CD4-positive, alpha-beta T cell treated with Interleukin-15 for 1 hour (primary cell): ENCODE results near the gene RPP21.
"Not testable (repeated sequence)": the region's sequence is repeated elsewhere in the genome, so short reads cannot be mapped to it uniquely, and the experiment has no call there.

Experiments used
- DNase-seq: peaks from one replicate; pipeline ENCODE4 v3.0.0-alpha.2; 2020

The RPP21 gene

DNA sequence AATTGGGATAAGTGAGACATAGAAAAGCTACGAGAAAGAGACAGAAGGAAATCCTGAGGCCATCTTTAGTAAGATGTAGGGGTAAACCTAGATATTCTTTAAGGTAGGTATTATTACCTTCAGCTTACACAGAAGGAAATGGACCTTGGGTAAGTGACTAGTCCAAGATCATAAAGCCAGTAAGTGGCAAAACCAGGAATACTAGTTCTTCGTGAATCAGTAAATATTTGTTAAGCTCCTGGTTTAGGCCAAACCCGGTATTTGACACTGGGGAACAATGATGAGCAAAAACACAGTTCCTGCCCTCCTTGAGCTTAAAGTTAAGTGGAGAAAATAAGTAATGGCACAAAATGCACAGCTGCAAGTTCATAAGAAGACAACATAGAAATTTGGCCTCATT, 13.0 kb upstream of the RPP21 start:
- no peak for DNase-seq

- no peak for DNase-seq
These were observed 10.7 kb upstream of the RPP21 start for GRCh38 chr6:30334075-30334783.

GRCh38 chr6:30340589-30341054, 4.3 kb upstream of the RPP21 start:
- no peak for DNase-seq

- DNase-seq = no peak
These were observed 3.7 kb upstream of the RPP21 start for GRCh38 chr6:30341218-30341617.

- no peak for DNase-seq
These were observed 3.2 kb upstream of the RPP21 start for GRCh38 chr6:30341728-30342127.

GRCh38 chr6:30344191-30344867, 627 bp upstream of the RPP21 start:
- no peak for DNase-seq

DNA sequence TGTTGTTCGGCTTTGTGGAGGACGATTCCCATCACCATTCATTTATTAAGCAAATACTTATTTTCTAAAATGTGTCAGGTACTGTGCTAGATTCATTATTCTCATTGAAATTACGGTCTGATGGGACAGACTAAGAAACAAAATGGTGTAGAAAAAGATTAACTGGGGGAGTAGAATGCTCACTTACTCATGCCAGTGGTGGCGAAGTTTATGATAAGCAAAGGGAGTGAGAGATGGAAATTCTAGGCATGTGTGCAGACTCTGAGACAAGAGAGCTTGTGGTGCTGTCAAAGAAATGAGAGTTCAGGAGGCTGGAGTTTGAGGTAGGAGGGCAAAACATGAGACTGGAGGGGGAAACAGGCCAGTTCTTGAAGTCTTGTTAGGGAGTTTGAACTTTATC, 896 bp downstream of the RPP21 start:
- no peak for DNase-seq

GRCh38 chr6:30348957-30349356, 4.0 kb downstream of the RPP21 start:
- no peak for DNase-seq

- no peak for DNase-seq
These were observed 4.6 kb downstream of the RPP21 start for GRCh38 chr6:30349421-30350177.

DNA sequence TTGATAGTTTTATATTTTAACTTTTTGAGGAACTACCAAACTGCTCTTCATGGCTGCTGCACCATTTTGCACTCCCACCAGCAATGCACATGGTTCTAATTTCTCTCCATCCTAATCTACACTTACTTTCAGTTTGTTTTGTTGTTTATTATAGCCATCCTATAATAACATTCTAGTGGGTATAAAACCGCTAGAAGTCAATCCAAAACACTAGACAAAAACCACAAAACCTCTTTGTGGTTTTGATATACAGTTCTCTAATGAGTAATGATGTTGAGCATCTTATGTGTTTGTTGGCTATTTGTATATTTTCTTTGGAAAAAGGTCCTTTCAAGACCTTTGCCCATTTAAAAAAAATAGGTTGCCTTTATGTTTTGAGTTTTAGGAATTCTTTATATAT, 5.6 kb downstream of the RPP21 start:
- no peak for DNase-seq

DNA sequence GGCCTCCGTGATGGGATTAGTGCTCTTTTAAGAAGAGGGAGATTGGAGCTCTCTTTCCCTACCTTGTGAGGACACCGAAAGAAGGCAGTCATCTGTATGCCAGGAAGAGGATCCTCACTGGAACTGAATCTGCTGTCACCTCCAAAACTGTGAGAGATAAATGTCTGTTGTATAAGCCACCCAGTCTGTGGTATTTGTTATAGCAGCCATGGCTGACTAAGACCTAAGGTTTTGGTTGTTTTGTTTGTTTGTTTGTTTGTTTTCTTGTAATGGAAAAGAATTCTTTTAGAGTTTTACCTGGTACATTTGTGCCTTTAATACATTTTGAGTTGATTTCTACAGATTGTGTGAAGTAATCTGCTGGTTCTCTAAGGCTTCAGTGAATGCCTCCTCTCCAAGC, 7.6 kb downstream of the RPP21 start:
- DNase-seq = no peak

- DNase-seq = no peak
These were observed 10.3 kb downstream of the RPP21 start for GRCh38 chr6:30355281-30355680.

DNA sequence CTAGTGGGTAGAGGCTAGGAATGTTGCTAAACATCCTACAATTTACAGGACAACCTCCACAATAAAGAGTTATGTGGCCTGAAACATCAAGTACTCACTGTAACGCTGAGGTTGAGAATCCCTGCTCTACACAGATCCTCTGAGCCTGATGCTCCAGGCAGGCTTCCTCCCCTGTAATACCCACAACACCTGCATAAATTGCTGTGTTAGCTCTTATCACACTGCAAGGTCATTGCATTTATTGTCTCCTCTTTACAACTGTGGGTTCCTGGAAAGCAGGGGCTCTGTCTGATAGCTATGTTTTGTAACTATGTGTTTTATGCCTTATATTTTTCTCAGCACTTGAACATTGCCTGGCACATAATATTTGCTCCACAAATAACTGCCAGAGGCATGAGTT, 11.6 kb downstream of the RPP21 start:
- DNase-seq = no peak

DNA sequence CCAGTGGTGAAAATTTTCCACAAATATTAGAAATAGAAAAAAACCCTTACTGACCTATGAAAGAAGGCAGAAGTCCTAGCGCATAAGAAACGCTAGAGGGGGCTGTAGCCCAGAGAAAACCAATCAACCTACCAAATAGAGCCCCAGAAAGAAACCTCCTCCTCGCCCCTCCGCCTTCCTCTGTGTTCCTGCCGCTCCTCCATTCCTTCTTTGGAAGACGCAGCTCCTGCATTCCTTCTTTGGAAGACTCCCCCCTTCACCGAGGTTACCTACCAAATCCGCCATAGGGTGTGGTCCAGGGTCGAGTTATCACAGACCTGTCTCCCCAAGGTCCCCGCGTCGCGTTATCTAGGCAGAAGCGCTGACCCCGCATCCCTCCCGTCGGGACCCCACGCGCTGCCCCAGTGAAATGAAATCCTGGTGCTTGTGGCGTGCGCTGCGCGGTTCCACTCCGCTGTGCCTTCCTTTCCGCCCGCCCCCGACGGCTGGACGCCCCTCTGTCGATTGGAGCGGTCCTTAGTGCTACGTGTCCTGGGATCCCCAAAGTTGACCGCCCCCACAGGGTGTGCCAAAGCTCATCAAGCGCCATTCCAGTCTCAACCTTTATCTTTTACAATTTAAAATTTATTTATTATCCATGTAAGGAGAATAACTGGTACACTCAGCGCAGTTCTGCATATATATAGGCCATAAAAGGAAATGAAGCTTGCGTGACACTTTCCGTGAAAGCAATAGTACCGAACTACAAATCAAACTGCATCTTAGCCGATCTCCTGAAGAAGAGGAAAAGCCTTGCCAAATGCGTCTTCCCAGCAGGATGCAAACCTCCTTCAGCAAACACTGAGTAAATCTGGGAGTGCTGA, 13.0 kb downstream of the RPP21 start:
- peak; percentile 53 for DNase-seq

DNA sequence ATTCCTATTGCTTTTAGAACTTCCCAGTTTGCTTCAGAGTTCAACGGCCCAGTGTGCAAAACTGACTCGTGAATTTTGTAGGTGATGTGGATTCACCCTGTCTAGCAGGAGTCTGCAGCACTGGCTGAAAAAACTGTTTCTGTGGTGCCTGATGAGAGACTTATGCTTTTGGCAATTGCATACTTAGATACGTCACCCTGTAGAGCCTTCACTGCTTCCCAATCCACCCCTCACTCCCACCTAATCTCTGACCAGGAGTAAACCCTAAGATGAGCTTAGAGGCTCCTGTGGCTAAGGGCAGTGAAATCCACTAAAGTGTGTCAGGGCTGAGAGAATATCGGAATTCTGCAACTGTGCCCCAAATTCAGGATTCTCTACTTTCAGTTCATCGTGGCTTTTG, 14.3 kb downstream of the RPP21 start:
- no peak for DNase-seq

DNA sequence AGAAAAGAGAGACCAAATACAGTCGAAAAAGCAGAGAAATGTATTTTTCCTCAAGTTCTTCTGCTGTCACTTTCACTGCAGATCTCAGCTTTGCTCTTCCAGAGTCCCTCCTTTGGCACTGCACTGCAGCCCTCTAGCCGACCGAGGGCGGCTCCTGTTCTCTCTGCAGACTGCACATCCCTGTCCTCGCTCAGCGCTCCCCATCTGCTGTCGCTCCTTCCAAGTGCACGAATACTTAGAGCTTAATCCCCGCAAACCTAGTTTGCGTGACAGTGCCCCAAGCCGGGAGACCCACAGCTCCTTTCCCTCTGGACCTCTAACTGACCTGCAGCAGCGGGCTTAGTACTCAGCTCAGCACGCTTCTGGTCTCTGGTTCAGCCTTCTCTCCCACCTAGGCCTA, 15.2 kb downstream of the RPP21 start:
- no peak for DNase-seq

DNA sequence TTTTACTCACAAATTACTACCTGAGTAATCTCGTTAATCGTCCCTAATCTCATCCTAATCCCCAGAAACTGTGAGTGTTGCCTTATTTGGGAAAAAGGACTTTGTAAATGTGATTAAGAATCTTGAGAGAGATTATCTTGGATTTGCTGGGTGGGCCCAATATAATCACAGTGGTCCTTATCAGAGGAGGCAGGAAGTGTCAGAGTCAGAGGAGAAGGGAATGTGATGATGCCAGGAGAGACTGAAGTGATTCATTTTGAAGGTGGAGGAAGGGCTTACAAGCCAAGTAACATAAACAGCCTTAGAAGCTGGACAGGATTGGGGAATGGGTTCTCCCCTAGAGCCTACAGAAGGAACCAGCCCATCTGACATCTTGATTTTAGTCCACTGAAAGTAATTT, 16.7 kb downstream of the RPP21 start:
- no peak for DNase-seq

DNA sequence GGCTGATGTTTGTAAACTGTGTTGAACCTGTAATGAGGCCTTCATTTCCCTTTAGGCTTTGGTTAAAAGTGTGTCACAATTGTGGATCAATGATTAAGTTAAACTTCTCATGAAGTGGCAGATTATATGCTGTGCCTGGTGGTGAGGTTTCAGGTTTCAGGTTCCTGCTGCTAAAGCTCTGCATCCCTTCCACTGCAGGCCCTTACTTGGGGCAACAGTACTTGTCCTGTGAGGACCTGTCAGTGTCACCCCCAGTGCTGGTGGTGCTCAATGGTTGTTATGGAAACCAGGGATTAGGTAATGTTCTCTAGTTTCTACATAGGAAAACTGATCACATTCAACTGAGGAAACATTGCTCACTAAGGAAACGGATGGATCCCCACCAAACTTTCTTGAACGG, 18.5 kb downstream of the RPP21 start:
- DNase-seq = no peak

DNA sequence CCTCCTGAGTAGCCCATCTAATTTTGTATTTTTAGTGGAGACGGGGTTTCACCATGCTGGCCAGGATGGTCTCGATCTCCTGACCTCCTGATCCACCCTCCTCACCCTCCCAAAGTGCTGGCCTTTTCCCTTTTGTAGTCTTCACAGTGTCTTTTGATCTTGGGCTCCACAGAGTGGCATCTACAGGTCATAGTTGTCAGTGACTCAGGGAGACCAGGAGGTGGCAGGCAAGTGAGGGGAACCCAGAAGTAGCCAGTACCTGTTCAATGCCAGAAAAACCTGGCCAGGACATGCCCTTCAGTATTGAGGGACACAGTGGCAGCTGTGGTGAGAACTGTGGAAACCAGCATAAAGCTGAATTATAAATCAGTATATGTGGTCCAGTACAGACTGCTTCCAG, 19.6 kb downstream of the RPP21 start:
- DNase-seq = no peak

- DNase-seq = not testable (repeated sequence)
These were observed 24.3 kb downstream of the RPP21 start for GRCh38 chr6:30369280-30369679.

GRCh38 chr6:30378290-30378937, 33.5 kb downstream of the RPP21 start:
- no peak for DNase-seq

DNA sequence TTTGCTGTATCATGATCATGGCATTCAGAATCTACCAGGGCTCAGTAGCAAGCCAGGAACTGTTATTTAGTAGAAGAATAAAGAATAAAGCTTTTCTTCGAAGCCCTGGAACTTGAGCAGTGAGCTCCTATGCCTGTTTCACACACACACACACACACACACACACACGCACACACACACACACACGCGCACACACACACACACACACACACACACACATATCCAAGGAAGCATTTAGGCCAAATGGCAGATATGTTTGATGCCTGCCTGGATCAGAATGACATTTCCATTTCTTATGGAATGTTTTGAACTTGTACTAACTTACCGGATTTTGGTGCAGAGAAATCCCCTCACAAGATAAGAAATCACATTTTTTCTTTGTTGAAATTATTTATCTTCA, 35.5 kb downstream of the RPP21 start:
- DNase-seq = no peak

GRCh38 chr6:30386166-30386565, 41.2 kb downstream of the RPP21 start:
- no peak for DNase-seq
